ENCODE measurements around the gene FAM47E.

The FAM47E gene

DNA sequence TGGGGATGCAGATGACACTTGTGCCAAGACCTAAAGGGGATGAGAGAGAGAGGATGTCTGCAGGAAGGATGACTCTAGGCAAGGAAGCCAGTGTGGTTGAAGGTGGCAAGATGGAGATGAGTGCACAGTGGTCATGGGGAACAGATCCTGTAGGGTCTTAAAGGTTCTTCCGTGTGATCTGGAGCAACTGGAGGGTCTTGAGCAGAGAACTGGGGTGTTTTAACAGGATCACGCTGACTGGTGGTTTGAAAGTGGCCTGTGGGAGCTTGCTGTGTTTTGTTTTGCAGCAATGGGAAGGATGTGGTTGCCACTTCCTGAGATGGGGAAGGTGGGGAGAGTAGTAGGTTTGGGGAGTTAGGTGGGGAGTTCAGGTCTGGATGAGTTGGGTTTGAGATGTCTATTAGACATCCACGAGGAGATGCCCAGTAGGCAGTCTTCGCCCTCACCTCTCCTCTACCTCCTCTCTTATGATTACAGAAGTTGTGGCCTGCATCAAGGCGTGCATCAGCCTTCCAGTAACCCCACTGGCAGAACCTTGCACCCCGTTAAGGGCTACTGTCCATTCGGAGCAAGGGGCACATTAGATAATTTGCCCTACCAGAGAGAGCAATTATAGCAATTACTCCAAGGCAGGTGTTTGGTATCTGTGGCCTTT, 53.6 kb downstream of the FAM47E start:
- TF ChIP-seq, protein P1, sequence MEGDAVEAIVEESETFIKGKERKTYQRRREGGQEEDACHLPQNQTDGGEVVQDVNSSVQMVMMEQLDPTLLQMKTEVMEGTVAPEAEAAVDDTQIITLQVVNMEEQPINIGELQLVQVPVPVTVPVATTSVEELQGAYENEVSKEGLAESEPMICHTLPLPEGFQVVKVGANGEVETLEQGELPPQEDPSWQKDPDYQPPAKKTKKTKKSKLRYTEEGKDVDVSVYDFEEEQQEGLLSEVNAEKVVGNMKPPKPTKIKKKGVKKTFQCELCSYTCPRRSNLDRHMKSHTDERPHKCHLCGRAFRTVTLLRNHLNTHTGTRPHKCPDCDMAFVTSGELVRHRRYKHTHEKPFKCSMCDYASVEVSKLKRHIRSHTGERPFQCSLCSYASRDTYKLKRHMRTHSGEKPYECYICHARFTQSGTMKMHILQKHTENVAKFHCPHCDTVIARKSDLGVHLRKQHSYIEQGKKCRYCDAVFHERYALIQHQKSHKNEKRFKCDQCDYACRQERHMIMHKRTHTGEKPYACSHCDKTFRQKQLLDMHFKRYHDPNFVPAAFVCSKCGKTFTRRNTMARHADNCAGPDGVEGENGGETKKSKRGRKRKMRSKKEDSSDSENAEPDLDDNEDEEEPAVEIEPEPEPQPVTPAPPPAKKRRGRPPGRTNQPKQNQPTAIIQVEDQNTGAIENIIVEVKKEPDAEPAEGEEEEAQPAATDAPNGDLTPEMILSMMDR (IDR thresholded peaks at IDR 0.05; ENCODE audit: insufficient read depth, low read length, missing control alignments), result no peak
- H3K4me3 ChIP-seq (ENCODE audit: low read depth, low read length), result peak overlapping the region; percentile 79
- ChIA-PET POLR2A (interaction anchor here (1.2 to 1.3 kb wide), 2 partner anchors 10 to 92 kb away, joined by 6 to 7 read pairs; partner anchors contain the start of gene SCARB2), CTCF (interaction anchor here (1.7 to 6.1 kb wide), 4 partner anchors 27 to 126 kb away, joined by 6 to 73 read pairs (median 14); no protein-coding TSS in a partner anchor)
- DNase-seq (ENCODE audit: low read depth, low spot score), result no peak

DNA sequence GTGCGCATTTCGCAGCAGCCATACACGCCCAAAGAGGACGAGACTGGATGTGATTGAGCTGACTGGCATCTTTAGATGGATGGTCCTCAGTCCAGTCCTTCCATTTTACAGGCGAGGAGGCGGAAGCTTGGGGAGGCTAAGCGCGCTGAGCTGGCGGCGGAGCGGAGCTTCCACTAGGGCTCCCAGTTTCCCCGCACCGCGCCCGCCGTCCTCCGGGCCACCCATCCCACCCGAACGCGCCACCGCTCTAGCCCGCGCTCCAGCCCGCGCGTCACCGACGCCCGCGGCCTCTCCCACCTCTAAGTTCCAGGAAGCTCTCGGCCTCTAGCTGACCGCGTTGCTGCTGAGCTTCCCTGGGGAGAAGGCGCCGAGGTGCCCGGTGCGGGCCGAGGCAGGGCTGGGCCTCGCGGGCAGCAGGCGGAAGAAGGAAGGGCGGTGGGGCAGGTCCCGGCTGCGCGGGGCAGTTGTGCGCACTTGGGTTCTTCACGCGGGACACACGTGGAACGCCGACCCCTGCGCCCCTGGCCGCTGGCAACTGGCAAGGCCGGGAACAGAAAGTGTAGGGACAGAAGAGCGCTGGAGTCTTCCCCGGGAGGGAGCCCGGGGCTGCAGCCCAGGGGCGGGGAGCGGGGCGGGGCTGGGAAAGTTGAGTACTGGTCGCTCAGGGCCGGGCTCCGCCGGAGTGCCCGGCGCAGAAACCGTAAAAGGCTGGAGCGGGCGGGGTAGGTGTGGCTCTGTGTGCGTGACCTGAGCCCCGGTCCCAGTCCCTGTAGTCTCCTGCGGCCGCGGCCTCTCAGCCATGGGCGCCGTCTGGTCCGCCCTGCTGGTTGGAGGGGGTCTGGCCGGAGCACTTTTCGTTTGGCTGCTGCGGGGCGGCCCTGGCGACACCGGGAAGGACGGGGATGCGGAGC, 54.7 kb downstream of the FAM47E start, which contains the start of gene STBD1:
STBD1 (plus strand) TSS at position 763 of the 911 bp plus-strand sequence; CDS start at position 800, 37 bp downstream.
- POLR2A ChIA-PET, result interaction anchor here (1.2 to 1.6 kb wide), 3 partner anchors 9 to 158 kb away, joined by 4 to 7 read pairs (median 6); partner anchors contain the start of genes NUP54 and SCARB2
- H3K4me3 ChIP-seq (ENCODE audit: low read depth, low read length), result peak within 1 kb of the TSS; percentile 79
- TF ChIP-seq, protein P1 (IDR thresholded peaks at IDR 0.05; ENCODE audit: insufficient read depth, low read length, missing control alignments), result no peak
- CTCF ChIA-PET, result interaction anchor here (0.8 to 6.1 kb wide), 18 partner anchors 8 to 156 kb away, joined by 3 to 73 read pairs (median 5); no protein-coding TSS in a partner anchor
- no peak for DNase-seq (ENCODE audit: low read depth, low spot score)

DNA sequence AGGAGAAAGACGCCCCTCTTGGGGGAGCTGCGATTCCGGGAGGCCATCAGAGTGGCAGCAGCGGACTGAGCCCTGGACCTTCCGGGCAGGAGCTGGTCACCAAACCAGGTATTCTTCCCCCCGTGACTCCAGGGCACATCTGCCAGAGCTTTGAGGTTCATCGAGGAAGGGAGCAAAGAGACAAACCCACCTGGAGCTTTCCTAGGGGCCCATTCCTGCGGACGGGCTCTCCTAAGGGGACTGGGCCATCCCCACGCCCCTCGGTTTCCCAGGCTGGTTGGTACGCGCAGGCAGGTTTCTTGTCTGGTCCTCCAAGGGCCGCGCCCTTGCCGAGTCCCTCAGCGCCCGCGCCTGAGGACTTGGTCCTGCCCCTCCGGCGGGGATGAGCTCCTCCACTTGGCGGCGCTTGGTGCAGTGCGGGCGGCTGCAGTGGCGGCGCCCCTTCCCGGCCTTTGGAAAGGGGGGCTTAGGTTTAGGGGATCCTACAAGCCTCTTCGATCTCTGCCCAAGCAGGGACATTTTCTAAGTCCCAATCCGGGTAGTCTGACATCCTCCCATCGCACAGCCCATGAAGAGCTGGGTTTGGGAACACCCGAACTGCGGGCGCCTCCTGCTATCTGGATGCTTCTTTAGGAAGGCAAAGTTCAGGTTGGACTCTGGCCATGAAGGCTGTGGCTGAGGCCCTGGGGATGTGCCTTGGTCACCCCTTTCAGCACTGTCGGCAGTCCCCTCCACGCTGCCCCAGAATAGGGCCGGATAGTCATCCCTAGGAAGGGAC, 55.5 kb downstream of the FAM47E start:
- ChIA-PET POLR2A (interaction anchor here (1.6 kb wide), 1 partner anchor 159 kb away, joined by 4 read pairs; the partner anchor contains the start of gene NUP54), CTCF (interaction anchor here (0.8 to 6.1 kb wide), 19 partner anchors 9 to 197 kb away, joined by 3 to 73 read pairs (median 5); no protein-coding TSS in a partner anchor)
- TF ChIP-seq, protein P1 (IDR thresholded peaks at IDR 0.05; ENCODE audit: insufficient read depth, low read length, missing control alignments), result peak; percentile 69
- no peak for DNase-seq (ENCODE audit: low read depth, low spot score)
- H3K4me3 ChIP-seq (ENCODE audit: low read depth, low read length), result peak overlapping the region; percentile 79

DNA sequence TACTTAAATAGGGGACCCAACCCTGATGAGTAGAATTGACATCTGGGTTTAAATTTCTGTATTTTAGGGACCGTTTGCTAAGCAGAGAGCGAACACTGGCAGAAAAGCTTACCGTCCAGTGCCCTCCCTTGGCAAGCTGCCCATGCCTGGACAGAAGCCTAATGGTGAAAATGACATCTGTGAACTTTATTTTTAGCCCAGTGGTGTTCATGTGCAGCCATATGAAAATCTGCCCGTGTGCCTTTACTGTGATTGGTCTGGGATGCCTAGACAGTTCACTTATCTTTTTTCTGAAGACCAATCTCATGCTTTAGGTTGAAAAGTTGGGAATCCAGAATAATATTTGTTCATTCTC, 56.1 kb downstream of the FAM47E start:
- POLR2A ChIA-PET, result no interaction called here
- DNase-seq (ENCODE audit: low read depth, low spot score), result no peak
- CTCF ChIA-PET, result interaction anchor here (1.0 to 6.1 kb wide), 15 partner anchors 9 to 197 kb away, joined by 3 to 73 read pairs (median 5); no protein-coding TSS in a partner anchor
- TF ChIP-seq, protein P1 (IDR thresholded peaks at IDR 0.05; ENCODE audit: insufficient read depth, low read length, missing control alignments), result no peak
- peak overlapping the region; percentile 79 for H3K4me3 ChIP-seq (ENCODE audit: low read depth, low read length)

DNA sequence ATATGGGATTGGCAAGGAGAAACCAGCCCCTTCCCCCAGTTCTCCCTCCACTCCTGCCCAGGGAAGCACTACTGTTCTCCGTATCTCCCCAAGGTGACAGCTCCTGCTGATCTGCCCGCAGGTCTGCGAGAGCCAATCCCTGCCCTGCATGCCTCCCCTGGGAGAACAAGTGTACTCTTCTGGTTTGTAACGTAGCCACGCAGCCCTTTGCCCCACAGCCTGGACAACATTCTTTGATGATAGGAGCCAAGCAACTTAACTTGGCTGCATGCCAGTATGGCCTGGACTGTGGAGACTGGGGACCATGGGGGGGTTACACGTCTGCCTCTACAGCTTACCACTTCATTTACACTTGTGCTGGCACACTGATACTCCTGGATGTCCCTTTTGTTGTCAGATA, 57.0 kb downstream of the FAM47E start:
- ChIA-PET CTCF (interaction anchor here (1.1 to 6.1 kb wide), 4 partner anchors 8 to 196 kb away, joined by 3 to 73 read pairs (median 7); no protein-coding TSS in a partner anchor), POLR2A (no interaction called here)
- H3K4me3 ChIP-seq (ENCODE audit: low read depth, low read length), result no peak overlapping the region
- TF ChIP-seq, protein P1 (IDR thresholded peaks at IDR 0.05; ENCODE audit: insufficient read depth, low read length, missing control alignments), result no peak
- DNase-seq (ENCODE audit: low read depth, low spot score), result no peak

All from AG04449 (cell line).